HG02852 (cell line): ENCODE measurements around the gene MCRIP2.

ENCODE experiments used
- ATAC-seq: cut with Tn5 transposase; IDR thresholded peaks from one replicate; pipeline ENCODE4 v1.9.1; 2021; ENCODE audit warnings: mild to moderate bottlenecking, moderate library complexity; ENCODE audit not compliant: unreplicated experiment

The MCRIP2 gene

DNA sequence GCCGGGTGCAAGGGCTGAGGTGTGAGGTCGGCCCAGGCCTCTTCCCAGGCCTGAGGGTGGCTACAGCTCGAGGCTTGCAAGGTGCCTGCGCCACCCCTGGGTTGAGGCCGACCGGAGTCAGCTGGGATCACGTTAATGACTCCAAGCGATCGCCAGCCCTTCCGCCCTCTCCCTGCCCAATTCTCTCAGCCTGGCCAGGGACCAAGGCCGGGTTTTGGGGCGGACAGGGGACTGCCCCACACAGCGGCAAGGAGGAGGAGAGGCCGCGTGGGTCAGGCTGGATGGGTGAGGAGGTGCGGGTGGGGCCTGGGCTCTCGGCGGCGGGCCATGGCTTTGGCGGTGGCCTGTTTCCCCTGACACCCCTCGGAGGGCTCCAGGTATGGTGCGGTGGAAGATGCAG, 51.7 kb downstream of the MCRIP2 start:
- no peak for ATAC-seq

DNA sequence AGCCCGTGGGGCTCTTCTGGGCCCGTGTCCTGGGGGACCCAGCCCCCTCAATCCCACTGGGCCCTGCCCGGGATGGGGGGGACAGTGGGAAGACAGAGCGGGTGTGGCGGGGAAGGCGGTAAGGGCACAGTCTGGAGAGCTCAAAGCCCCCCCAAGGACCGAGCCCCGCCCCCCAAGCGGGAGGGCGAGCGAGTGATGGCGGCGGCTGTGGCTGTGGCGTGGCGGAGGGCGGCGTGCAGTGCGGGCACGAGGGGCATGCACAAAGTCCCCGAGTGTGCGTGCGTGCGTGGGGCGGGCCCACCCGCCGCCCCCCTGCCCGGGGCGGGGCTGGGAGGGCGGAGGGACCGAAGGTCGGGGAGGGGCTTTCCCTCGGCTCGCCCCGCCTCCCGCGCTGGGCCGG, 52.1 kb downstream of the MCRIP2 start:
- no peak for ATAC-seq

DNA sequence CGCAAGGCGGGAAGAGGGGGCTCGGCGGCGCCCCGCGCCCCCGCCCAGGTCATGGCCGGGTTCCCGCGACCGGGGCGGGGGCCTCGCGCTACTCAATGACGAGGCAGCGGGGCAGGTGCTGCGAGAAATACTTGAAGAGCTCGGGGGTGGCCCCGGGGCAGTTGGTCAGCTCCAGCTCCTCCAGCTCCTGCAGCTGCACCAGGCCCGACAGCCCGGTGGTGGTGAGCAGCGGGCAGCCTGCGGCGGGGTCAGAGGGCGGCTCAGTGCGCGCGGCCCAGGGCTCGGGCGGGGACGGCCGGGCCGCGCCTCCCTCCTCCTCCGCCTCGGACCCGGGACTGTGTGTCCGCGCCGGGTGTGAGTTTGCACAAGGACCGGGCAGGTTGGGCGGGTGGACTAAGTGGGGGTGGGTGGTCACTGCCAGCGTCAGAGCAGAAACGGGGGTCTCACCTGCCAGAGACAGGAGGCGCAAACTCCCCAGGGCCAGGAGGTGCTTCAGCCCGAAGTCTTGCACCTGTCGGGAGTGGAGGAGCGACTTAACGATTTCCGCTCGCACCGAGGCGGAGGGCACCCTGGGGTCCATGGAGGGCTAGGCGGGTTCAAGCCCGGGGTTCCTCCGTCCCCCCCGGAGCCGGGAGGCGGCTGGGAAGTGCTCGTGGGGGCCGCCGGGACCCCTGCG, 52.7 kb downstream of the MCRIP2 start:
- no peak for ATAC-seq

DNA sequence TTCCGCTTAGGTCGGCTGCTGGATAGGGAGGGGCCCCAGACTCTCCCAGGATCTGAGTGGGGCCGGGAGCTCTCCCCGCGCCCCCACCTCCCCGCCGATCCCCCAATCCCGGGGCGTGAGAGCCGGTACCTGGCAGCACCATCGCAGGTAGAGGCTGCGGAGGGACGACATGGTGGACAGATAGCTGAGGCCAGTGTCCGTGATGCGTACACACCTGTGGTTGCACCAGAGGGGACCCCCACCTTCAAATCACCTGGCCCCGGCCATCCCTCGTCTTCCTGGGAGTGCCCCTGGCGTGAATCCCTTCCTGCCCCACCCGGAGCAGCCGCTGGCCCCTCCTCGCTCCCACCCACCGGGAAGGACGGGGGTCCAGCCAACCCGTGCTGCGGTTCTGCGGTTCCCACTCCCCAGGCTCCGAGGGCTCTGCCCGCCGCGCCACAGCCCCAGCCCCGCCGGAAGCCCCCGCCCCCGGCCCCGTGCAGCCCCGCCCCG, 53.3 kb downstream of the MCRIP2 start:
- no peak for ATAC-seq

DNA sequence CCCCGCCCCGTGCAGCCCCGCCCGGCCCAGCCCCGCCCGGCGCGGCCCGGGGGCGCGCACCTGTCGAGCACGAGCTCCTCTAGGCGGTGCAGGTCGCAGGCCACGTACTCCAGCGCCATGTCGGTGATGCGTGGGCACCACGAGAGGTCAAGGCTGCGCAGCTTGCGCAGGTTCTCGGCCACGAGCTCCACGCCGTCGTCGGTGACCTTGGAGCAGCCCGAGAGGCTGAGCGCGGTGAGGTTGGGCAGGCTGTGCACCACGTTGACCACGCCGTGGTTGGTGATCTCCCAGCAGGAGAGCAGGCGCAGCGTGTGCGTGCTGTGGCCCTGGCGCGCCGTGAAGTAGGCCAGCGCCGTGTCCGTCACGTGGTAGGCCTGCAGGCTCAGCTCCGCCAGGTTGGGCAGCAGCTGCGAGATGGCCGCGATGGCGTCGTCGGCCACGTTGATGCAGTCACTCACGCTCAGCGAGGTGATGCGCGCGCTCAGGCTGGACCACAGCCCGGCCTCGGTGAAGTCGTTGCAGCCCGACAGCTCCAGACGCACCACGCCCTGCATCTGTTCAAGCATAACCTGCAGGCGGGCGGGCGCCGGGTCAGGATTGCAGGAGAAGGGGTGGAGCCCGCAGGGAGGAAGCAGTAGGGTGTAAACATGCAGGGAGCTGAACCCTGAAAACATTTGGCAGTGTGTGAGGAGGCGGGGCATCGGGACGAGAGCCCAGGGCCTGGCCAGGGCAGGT, 53.9 kb downstream of the MCRIP2 start:
- ATAC-seq: no peak
